ENCODE data around the gene USP24. TPM values are rescaled to one million over a fixed set of nuclear protein-coding genes. Genes with fewer than 3 reads are reported as not detected.

USP24 gene
- total RNA-seq, 2 donors from 2014 or later = 47.8 to 58.5 TPM

DNA sequence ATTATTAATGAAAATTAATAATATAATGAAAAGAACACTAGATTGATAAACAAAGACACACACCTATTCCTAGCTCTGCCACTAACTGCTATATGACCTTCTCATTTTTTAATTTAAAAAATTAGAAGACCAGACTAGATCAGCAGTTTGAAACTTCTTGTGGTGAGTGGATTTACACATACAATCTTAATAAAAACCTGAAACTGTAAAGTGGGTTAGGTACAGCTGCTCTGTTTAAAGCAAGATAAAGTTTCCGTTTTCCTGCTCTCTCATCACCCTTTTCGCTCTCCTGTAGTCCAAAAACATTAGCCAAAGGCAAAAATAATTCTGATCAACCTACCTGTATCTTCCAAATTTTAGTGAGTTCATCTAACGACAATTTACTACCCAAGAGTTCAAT is 58.6 kb downstream of the USP24 start:
- Histone ChIP-seq H3K9me3 (no peaks in the 10 kb centered on the region), H3K4me3 (no peak overlapping the region), H3K27me3 (replicated peaks; ENCODE audit: insufficient read depth) (no peaks in the 10 kb centered on the region), H3K36me3 (peaks cover 16% of the 10 kb centered on the region), H3K27ac (no peak overlapping the region), H3K4me1 (ENCODE audit: control insufficient read depth in 1 of 2, low read depth in 2 of 2) (no peaks in the 10 kb centered on the region)
- ATAC-seq (ENCODE audit: insufficient number of reproducible peaks, low FRiP score, low read depth) (no peak), DNase-seq (ENCODE audit: low spot score) (no peak)
- no peak for TF ChIP-seq CTCF (IDR thresholded peaks at IDR 0.05)

DNA sequence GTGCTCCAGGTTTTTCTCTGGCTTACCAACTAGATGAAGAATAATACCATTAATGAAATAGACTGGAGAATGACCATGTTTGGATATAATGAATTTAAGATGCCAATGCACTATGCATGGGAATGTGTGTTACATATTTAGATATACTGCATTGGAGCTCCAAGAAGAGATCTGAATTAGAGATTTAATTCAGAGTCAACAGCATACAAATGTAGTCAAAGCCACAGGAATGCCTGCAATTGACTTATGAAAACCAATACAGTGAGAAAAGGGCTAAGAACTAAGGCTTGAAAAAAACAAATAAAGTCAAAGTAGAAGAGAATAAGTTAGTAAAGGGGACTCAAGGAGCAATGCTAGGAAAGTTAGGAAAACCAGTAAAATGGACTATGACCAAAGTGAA is 59.1 kb downstream of the USP24 start:
- Histone ChIP-seq H3K9me3 (no peaks in the 10 kb centered on the region), H3K27ac (no peak overlapping the region), H3K27me3 (replicated peaks; ENCODE audit: insufficient read depth) (no peaks in the 10 kb centered on the region), H3K4me3 (no peak overlapping the region), H3K36me3 (peaks cover 21% of the 10 kb centered on the region), H3K4me1 (ENCODE audit: control insufficient read depth in 1 of 2, low read depth in 2 of 2) (no peaks in the 10 kb centered on the region)
- no peak for DNase-seq (ENCODE audit: low spot score)
- ATAC-seq (ENCODE audit: insufficient number of reproducible peaks, low FRiP score, low read depth) = no peak
- TF ChIP-seq CTCF (IDR thresholded peaks at IDR 0.05) = no peak

DNA sequence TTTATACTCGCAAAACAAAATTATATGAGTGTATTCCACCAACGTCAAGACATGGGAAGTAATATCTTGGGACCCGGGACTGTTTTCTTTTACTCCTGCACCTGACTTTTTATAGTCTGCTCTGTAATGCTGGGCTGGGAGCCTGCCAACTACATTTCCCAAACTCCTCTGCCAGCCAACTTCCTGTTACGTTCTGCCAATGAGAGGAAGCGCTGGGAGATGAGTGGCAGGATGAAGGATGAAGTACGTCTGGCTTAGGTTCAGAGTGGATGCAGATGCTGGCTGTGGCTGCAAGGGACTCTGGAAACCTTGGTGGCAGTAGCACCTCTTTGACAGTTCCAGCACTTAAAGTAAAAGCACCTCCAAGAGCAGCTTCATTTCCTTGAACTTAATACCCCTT is 59.6 kb downstream of the USP24 start:
- H3K4me1 ChIP-seq (ENCODE audit: control insufficient read depth in 1 of 2, low read depth in 2 of 2) = no peaks in the 10 kb centered on the region
- no peaks in the 10 kb centered on the region for H3K27me3 ChIP-seq (replicated peaks; ENCODE audit: insufficient read depth)
- no peak for ATAC-seq (ENCODE audit: insufficient number of reproducible peaks, low FRiP score, low read depth)
- no peak for TF ChIP-seq CTCF (IDR thresholded peaks at IDR 0.05)
- no peak overlapping the region for H3K27ac ChIP-seq
- no peak overlapping the region for H3K4me3 ChIP-seq
- peaks cover 21% of the 10 kb centered on the region for H3K36me3 ChIP-seq
- no peak for DNase-seq (ENCODE audit: low spot score)
- H3K9me3 ChIP-seq = no peaks in the 10 kb centered on the region

- Histone ChIP-seq H3K4me3 (no peak overlapping the region), H3K27me3 (replicated peaks; ENCODE audit: insufficient read depth) (no peaks in the 10 kb centered on the region), H3K4me1 (ENCODE audit: control insufficient read depth in 1 of 2, low read depth in 2 of 2) (no peaks in the 10 kb centered on the region), H3K36me3 (peaks cover 21% of the 10 kb centered on the region), H3K27ac (no peak overlapping the region), H3K9me3 (no peaks in the 10 kb centered on the region)
- DNase-seq (ENCODE audit: low spot score) = no peak
- no peak for ATAC-seq (ENCODE audit: insufficient number of reproducible peaks, low FRiP score, low read depth)
- no peak for TF ChIP-seq CTCF (IDR thresholded peaks at IDR 0.05)
Measured at GRCh38 chr1:55154616-55155015, 60.5 kb downstream of the USP24 start.

DNA sequence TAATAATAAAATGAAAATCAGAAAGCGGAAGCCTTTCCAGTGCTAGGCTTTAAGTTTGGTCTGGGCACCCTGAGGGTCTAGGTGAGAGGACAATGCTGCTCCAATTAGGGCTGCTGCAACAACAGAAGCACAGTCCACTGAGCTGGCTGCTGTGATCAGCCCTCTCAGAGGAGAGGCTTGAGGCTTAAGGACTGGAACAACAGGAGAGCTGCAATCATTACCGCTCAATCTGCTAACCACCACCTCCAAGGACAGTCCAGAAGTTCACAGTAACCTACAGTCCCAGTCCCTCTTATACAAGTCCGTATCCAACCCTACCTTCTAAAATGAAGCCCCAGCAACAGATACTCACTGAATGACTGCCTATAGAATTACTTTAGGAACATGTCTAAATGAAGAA is 62.1 kb downstream of the USP24 start:
- Histone ChIP-seq H3K4me3 (no peak overlapping the region), H3K27me3 (replicated peaks; ENCODE audit: insufficient read depth) (no peaks in the 10 kb centered on the region), H3K27ac (no peak overlapping the region), H3K4me1 (ENCODE audit: control insufficient read depth in 1 of 2, low read depth in 2 of 2) (no peaks in the 10 kb centered on the region), H3K9me3 (no peaks in the 10 kb centered on the region), H3K36me3 (peaks cover 21% of the 10 kb centered on the region)
- ATAC-seq (ENCODE audit: insufficient number of reproducible peaks, low FRiP score, low read depth) (no peak), DNase-seq (ENCODE audit: low spot score) (no peak)
- TF ChIP-seq CTCF (IDR thresholded peaks at IDR 0.05) = no peak

Data from thoracic aorta (tissue), 2 donors.